Gastroesophageal sphincter (tissue), 3 donors: ENCODE results near the gene MEGF11.

Experiments
- CTCF ChIP-seq, 4 experiments: fragments of 200-600 bp in 2 of 4; fragments of 450-650 bp in 2 of 4; sonication (generic) in 1 of 4; IDR thresholded peaks; one replicate each; pipeline ENCODE4 v1.5.1; 2017 to 2019; ENCODE audit warnings: antibody characterized with exemption in 4 of 4, mild to moderate bottlenecking in 2 of 4, moderate library complexity in 2 of 4
- EP300 ChIP-seq: sonication (generic); formaldehyde crosslinking; IDR thresholded peaks from one replicate; pipeline ENCODE4 v1.6.1; 2017; ENCODE audit warnings: antibody characterized with exemption, mild to moderate bottlenecking
- POLR2A ChIP-seq, 2 donors: fragments of 450-650 bp; IDR thresholded peaks; one replicate each; pipeline ENCODE4 v1.6.1; 2017; ENCODE audit warnings: antibody characterized with exemption in 2 of 2, mild to moderate bottlenecking in 2 of 2, moderate library complexity in 1 of 2
- POLR2AphosphoS5 ChIP-seq: sonication (generic); formaldehyde crosslinking; IDR thresholded peaks from one replicate; pipeline ENCODE4 v1.6.1; 2017; ENCODE audit warnings: antibody characterized with exemption

GRCh38 chr15:66035901-66036300 lies 217.6 kb downstream of the MEGF11 start:
- TF ChIP-seq CTCF (IDR thresholded peaks at IDR 0.05) (no peak), POLR2AphosphoS5 (no peak), EP300 (no peak), POLR2A (IDR thresholded peaks at IDR 0.05) (no peak)
